Common myeloid progenitor, CD34-positive (primary cell): Measurements from ENCODE around the gene C10orf67.

ENCODE experiments used
- CTCF ChIA-PET: fragments of 350-600 bp; sonication (Branson Sonifier 250); formaldehyde crosslinking; loops from one replicate; lab custom pipeline; 2021; ENCODE audit warnings: antibody characterized with exemption; lab: Charles Lee
- POLR2A ChIA-PET: fragments of 350-600 bp; sonication (Branson Sonifier 250); formaldehyde crosslinking; loops from one replicate; lab custom pipeline; 2021; ENCODE audit warnings: antibody characterized with exemption; lab: Charles Lee
- DNase-seq, 3 donors: peaks; one replicate each; pipeline versions ENCODE4 v3.0.0 to v3.0.0-alpha.2; 2013
- H3K27ac ChIP-seq, 2 experiments: 1 replicate in 1 of 2; 2 replicates in 1 of 2; pipeline ENCODE4 v1.7.0; 2013; ENCODE audit warnings: inconsistent platforms in 2 of 2, low read length in 2 of 2, mild to moderate bottlenecking in 2 of 2, low read depth in 1 of 2, moderate library complexity in 1 of 2; ENCODE audit not compliant: severe bottlenecking in 2 of 2, insufficient read depth in 1 of 2, poor library complexity in 1 of 2
- H3K27me3 ChIP-seq, 5 experiments: replicated peaks in 2 of 5; 1 replicate in 3 of 5; 2 replicates in 2 of 5; pipeline versions ENCODE4 v1.6.1 to v1.7.0; 2013; ENCODE audit warnings: low read length in 4 of 5, mild to moderate bottlenecking in 2 of 5, moderate library complexity in 2 of 5, inconsistent platforms in 1 of 5; ENCODE audit not compliant: insufficient read depth in 5 of 5, control insufficient read depth in 4 of 5
- H3K36me3 ChIP-seq, 4 experiments: 1 replicate in 2 of 4; 2 replicates in 2 of 4; pipeline versions ENCODE4 v1.6.1 to v1.7.0; 2013; ENCODE audit warnings: low read length in 3 of 4, control low read depth in 1 of 4, mild to moderate bottlenecking in 1 of 4; ENCODE audit not compliant: control insufficient read depth in 4 of 4, insufficient read depth in 4 of 4
- H3K4me1 ChIP-seq, 4 experiments: 1 replicate in 3 of 4; 2 replicates in 1 of 4; pipeline versions ENCODE4 v1.6.1 to v1.7.1; 2013; ENCODE audit warnings: low read length in 3 of 4, mild to moderate bottlenecking in 3 of 4, control low read depth in 1 of 4, inconsistent platforms in 1 of 4, moderate library complexity in 1 of 4; ENCODE audit not compliant: control insufficient read depth in 4 of 4, insufficient read depth in 4 of 4; ENCODE audit errors: control extremely low read depth in 1 of 4
- H3K4me3 ChIP-seq, 7 experiments: 1 replicate in 4 of 7; 2 replicates in 3 of 7; pipeline versions ENCODE4 v1.5.1 to v1.7.0; 2013; ENCODE audit warnings: mild to moderate bottlenecking in 7 of 7, low read length in 6 of 7, moderate library complexity in 6 of 7, inconsistent platforms in 2 of 7, low read depth in 2 of 7, control low read depth in 1 of 7; ENCODE audit not compliant: insufficient read depth in 4 of 7, control insufficient read depth in 1 of 7; ENCODE audit errors: extremely low read depth in 1 of 7
- H3K9me3 ChIP-seq, 5 experiments: 1 replicate in 4 of 5; 2 replicates in 1 of 5; pipeline versions ENCODE4 v1.6.1 to v1.7.1; 2013; ENCODE audit warnings: low read length in 4 of 5, mild to moderate bottlenecking in 2 of 5, inconsistent platforms in 1 of 5, low read depth in 1 of 5, moderate library complexity in 1 of 5; ENCODE audit not compliant: control insufficient read depth in 4 of 5, insufficient read depth in 2 of 5; ENCODE audit errors: control extremely low read depth in 1 of 5
- WGBS: methylation state at CpG from one replicate; pipeline ENCODE4 v1.1.5; 2013; ENCODE audit not compliant: insufficient coverage; 5-methylcytosine and 5-hydroxymethylcytosine counted together

C10orf67 gene

DNA sequence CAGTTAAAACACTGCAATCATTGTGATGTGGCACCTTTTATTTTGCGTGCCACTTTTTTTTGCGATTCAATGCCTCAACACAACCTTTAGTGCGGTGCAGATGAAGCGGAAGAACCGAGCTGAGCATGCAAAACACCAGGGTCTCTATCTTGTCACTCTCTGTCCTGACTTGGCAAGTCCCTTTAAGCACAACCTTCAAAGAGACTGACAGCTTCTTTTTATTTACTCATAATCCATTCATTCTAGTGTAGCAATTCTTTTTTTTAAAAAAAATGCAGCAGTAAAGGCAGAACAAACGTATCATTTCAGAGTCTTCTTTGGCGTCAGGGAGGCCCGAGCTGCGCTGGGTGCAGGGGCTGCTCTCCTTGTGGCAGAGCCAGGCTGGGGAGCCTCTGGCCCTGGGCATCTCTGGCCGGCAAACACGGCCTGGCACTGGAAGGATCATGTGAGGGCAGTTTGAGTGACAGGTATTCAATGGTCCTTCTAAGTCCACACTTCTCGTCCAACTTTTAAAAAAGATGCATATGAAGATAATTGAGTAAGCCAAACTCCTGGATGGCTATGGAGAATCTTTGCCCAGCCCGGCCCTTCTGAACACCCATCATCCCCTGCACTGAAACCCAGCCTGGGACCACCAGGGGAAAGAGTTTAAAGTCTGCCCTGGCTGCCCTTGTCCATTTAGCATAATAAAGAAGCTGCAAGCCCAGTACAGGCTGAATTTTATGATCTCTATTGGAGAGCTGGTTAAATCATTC, 148.6 kb downstream of the C10orf67 start:
- H3K27ac ChIP-seq = no peak overlapping the region
- H3K4me3 ChIP-seq = no peak overlapping the region
- no peaks in the 10 kb centered on the region for H3K9me3 ChIP-seq
- WGBS = 8% methylated on average over 12 of the region's 13 CpGs
- H3K27me3 ChIP-seq = peaks cover 24 to 98% (median 77%) of the 10 kb centered on the region in 5 experiments
- no peak for DNase-seq
- CTCF ChIA-PET = no interaction called here
- POLR2A ChIA-PET = no interaction called here
- peaks cover 0 to 27% (median 13%) of the 10 kb centered on the region in 4 experiments for H3K4me1 ChIP-seq
- H3K36me3 ChIP-seq = no peaks in the 10 kb centered on the region

DNA sequence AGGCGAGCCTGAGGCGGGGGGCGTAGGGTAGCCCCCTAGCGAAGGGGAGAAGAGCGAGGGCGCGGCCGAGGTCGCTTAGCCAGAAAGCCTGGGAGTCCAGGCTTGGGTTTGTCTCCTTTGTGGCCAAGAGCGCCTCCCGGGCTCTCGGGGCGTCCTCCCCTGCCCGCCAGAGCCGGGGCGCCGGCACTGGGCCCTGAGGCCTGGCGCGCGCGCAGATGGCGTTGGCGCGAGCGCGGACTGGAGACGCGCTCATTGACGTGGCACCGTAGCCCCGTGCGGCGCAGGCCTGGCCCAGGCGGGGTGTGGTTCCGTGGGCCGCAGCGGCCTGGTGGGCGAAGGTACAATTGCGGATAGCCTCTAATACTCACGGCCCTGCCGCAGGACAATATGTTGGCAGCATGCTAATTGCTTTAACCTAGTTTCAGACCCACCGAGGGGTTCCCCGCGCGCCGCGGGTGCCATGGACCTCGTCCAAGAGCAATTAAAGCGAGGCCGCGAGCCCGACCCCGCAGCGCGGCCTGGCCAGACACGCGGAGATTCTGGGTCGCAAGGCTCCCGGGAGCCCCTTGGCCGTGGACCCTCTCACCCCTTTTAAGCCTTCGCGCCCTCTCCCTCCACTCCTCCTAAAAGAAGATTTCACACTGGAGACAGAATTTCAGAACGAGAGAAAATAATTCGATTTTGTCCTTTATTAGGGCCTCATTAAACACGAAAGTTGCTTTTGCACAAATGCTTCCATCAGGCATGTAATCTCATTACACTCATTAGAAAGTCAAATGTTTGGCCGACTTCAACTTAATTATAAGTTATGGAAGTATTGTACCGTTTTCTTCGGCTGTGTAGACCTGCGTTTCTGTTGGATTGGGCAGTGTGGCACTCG, 149.4 kb downstream of the C10orf67 start:
- Histone ChIP-seq H3K9me3 (no peaks in the 10 kb centered on the region), H3K4me1 (peaks cover 0 to 27% (median 13%) of the 10 kb centered on the region in 4 experiments), H3K27me3 (peaks cover 17 to 98% (median 75%) of the 10 kb centered on the region in 5 experiments), H3K4me3 (peak overlapping the region in 1 of 7 experiments; percentile 11), H3K27ac (no peak overlapping the region), H3K36me3 (no peaks in the 10 kb centered on the region)
- POLR2A ChIA-PET = no interaction called here
- no peak for DNase-seq
- WGBS = 6% methylated on average over 61 of the region's 70 CpGs
- CTCF ChIA-PET = no interaction called here

DNA sequence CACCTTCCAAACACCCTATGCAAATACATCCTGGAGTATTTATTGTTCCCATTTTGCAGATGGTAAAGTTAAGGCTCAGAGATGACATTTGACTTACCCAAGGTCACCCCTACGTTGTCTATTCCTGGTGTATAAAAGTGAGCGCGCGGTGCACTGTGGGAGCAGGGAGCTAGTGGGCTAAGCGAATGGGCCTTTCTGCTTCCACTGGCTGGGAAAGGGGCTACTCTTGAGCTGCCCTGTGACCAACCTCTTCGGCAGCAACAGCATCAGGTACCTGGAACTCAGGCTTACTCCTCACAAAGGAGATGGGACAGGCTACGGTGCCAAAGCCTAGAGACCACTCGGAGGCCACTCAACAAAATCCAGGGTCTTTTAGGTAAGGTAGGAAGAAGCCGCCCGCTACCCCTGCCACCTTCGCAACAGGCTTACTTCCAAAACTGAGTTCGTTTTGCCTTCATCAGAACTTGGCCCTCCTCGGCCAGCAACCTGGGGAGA, 150.1 kb downstream of the C10orf67 start:
- no peaks in the 10 kb centered on the region for H3K9me3 ChIP-seq
- H3K4me1 ChIP-seq = peaks cover 0 to 27% (median 13%) of the 10 kb centered on the region in 4 experiments
- POLR2A ChIA-PET = no interaction called here
- no peaks in the 10 kb centered on the region for H3K36me3 ChIP-seq
- H3K27ac ChIP-seq = no peak overlapping the region
- CTCF ChIA-PET = no interaction called here
- 17% methylated on average over 13 of the region's 13 CpGs for WGBS
- peaks cover 17 to 98% (median 68%) of the 10 kb centered on the region in 5 experiments for H3K27me3 ChIP-seq
- H3K4me3 ChIP-seq = no peak overlapping the region
- DNase-seq = no peak

DNA sequence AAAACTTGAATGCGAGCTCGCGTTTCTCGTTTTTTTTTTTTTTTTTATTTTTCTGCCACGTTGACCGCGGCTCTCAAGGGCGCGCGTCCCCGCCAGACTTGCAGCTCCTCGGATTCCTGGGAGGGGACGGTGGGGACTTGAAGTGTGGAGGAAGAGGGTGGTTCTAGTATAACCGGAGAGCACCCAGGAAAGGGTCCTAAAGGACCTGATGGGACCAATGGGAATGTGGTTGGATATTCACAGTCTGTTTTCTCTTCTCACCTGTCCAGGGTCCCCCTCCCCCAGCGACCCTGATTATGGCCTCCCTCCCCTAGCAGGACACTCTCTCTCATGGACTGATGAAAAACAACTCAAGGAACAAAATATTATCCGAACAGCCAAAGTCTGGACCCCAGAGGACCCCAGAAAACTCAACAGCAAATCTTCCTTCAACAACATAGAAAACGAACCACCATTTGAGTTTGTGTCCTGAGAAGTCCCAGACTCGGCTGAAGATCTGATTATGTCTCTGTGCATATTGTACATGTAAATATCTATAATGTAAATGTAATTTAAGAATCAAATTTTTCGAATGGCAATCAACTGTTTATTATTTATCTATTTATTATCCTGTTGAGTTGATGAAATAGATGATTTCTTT, 151.0 kb downstream of the C10orf67 start:
- H3K4me1 ChIP-seq = peaks cover 0 to 25% (median 13%) of the 10 kb centered on the region in 4 experiments
- no peak for DNase-seq
- CTCF ChIA-PET = no interaction called here
- H3K9me3 ChIP-seq = no peaks in the 10 kb centered on the region
- POLR2A ChIA-PET = no interaction called here
- H3K36me3 ChIP-seq = no peaks in the 10 kb centered on the region
- H3K27ac ChIP-seq = no peak overlapping the region
- H3K4me3 ChIP-seq = no peak overlapping the region
- H3K27me3 ChIP-seq = peaks cover 17 to 98% (median 63%) of the 10 kb centered on the region in 5 experiments
- WGBS = 0% methylated on average over 5 of the region's 19 CpGs

DNA sequence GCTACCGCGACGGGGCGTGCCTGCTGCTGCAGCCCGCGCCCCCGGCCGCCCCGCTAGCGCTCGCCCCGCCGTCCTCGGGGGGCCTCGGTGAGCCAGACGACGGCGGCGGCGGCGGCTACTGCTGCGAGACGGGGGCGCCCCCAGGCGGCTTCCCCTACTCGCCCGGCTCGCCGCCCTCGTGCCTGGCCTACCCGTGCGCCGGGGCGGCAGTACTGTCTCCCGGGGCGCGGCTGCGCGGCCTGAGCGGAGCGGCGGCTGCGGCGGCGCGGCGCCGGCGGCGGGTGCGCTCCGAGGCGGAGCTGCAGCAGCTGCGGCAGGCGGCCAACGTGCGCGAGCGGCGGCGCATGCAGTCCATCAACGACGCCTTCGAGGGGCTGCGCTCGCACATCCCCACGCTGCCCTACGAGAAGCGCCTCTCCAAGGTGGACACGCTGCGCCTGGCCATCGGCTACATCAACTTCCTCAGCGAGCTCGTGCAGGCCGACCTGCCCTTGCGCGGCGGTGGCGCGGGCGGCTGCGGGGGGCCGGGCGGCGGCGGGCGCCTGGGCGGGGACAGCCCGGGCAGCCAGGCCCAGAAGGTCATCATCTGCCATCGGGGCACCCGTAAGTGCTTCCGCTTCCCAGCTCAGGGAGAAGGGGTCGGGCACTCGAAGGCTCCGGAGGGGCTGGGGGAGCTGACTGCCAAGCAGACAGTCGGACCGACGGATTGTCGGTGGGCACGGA, 151.7 kb downstream of the C10orf67 start:
- Histone ChIP-seq H3K27ac (no peak overlapping the region), H3K9me3 (no peaks in the 10 kb centered on the region), H3K4me3 (peak overlapping the region in 3 of 7 experiments; percentile 25 to 36 (median 31)), H3K36me3 (no peaks in the 10 kb centered on the region), H3K4me1 (peaks cover 0 to 25% (median 13%) of the 10 kb centered on the region in 4 experiments), H3K27me3 (peaks cover 18 to 98% (median 60%) of the 10 kb centered on the region in 5 experiments)
- WGBS = 3% methylated on average over 88 of the region's 100 CpGs
- ChIA-PET CTCF (no interaction called here), POLR2A (no interaction called here)
- peak in 2 of 3 donors; percentile 17 to 30 for DNase-seq
